Measurements from ENCODE around the gene FAXC.
"Not testable (repeated sequence)": the region's sequence is repeated elsewhere in the genome, so short reads cannot be mapped to it uniquely, and the experiment has no call there.

FAXC gene

GRCh38 chr6:99344289-99344688 is 5.2 kb downstream of the FAXC start:
- in situ Hi-C loops (cut with MboI; ENCODE audit: low sequenced_read_pairs), result no loop called here

DNA sequence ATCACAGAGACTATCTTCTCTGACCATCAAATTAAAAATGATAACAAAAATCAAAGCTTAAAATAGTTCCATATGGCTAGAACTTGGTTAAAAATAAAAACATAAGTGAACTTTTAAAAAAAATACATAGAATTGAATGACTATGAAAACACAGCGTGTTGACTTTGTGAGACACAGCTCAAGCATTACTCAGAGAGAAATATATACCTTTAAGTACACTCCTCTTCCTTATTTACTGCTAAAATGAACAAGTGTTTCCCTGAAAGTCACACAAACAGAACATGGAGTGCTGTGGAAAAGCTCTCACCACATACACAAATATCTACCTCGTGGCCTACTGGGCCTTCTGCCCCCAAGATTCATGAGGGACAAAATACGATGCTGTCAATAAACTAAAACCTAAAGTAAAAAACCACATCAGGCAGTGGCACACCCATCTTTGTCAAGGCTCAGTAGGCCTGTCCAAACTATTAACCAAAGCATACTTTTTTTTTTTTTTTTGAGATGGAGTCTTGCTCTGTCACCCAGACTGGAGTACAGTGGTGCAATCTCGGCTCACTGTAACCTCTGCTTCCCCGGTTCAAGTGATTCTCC is 7.5 kb downstream of the FAXC start:
- in situ Hi-C loops (cut with MboI; ENCODE audit: low sequenced_read_pairs), result no loop called here

DNA sequence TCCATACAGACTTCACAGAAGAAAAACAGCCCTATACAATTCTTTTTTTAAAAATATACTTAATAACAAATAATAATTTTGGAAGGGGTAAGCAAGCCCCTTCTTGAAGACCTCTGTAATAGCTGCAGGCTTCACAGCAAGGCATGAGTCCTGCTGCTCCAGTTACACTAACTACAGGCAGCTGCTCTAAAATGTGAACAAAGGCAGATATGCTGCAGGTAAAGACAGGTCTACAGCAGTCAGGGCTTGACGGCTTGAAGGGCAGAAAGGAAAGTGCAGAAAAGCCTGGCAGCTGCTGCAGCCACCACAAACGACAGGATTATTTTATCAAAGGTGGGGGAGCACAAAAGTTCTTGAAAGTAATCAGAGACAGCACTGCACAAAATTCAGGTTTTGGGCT is 11.3 kb downstream of the FAXC start:
- in situ Hi-C loops (cut with MboI; ENCODE audit: low sequenced_read_pairs), result no loop called here

- in situ Hi-C loops (cut with MboI; ENCODE audit: low sequenced_read_pairs), result not testable (repeated sequence)
These were observed 14.2 kb downstream of the FAXC start for GRCh38 chr6:99335298-99335697.

DNA sequence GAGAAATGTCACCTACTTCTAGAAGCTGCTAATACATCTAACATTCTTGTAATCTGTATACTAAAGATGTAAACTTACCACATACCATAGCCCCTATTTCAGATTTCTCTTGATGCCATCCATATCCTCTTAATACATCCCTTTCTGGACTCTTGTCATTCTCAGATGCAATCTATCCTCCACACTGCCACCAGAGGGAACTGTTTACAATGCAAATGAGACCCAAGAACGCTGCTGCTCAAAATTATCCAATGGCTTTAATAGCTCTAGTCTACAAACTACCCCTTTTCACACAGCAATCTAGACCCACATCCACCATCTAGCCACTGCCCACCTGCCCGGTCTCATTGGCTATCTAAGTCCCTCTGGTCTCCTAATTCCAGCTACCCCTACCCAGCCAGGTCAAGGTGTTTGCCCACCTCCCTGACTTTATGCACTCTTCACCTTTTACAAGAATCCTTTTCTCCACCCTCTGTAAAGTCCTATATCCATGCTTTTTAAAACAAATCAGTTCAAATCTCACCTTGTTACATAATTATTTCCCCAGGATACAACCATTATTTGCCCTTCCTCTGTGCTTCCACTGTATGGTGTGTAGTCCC is 14.8 kb downstream of the FAXC start:
- in situ Hi-C loops (cut with MboI; ENCODE audit: low sequenced_read_pairs), result no loop called here

- in situ Hi-C loops (cut with MboI; ENCODE audit: low sequenced_read_pairs), result no loop called here
These were observed 16.4 kb downstream of the FAXC start for GRCh38 chr6:99333068-99333467.

- in situ Hi-C loops (cut with MboI; ENCODE audit: low sequenced_read_pairs), result no loop called here
These were observed 17.9 kb downstream of the FAXC start for GRCh38 chr6:99331531-99331930.

GRCh38 chr6:99330159-99330558 is 19.3 kb downstream of the FAXC start:
- in situ Hi-C loops (cut with MboI; ENCODE audit: low sequenced_read_pairs), result no loop called here

DNA sequence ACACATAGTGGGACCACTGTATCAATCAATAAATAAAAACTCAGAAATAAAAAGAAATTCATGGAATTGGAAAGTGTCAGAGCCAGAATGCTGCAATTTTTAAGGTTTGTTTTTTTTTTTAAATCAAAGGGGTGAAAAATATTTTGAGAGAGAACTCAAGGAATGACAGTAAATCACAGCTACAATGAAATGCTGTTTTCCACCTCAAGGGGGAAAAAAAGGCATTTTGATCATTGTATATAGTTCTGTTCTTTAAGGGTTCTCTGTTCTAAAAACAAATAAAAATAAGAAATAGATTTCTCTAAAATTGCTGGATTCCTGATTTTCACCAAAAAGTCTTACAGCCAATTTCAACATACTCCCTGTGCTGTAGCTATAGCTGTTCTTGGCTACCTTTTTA is 24.5 kb downstream of the FAXC start:
- in situ Hi-C loops (cut with MboI; ENCODE audit: low sequenced_read_pairs), result no loop called here

- in situ Hi-C loops (cut with MboI; ENCODE audit: low sequenced_read_pairs), result no loop called here
These were observed 30.9 kb downstream of the FAXC start for GRCh38 chr6:99318566-99318965.

DNA sequence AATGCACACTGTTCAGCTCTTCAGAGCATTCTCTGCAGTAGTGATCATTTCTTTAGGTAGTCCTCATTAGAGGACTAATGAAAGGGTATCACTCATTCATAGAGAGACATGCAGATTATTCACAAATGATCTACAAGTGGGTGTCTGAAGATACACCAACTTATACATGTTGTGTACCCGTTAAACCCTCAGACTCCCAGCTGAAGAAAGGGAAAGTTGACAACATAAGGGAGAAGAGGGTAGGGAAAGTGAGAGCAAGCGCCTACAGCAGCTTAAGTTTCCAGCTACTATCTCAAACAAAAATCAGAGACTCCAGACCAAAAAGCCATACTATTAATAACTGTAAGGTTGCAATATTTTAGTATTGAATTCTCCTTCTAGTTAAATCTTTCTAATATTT is 37.1 kb downstream of the FAXC start:
- in situ Hi-C loops (cut with MboI; ENCODE audit: low sequenced_read_pairs), result no loop called here

- in situ Hi-C loops (cut with MboI; ENCODE audit: low sequenced_read_pairs), result no loop called here
These were observed 38.9 kb downstream of the FAXC start for GRCh38 chr6:99310553-99310952.

GRCh38 chr6:99309557-99309956 is 39.9 kb downstream of the FAXC start:
- in situ Hi-C loops (cut with MboI; ENCODE audit: low sequenced_read_pairs), result no loop called here

DNA sequence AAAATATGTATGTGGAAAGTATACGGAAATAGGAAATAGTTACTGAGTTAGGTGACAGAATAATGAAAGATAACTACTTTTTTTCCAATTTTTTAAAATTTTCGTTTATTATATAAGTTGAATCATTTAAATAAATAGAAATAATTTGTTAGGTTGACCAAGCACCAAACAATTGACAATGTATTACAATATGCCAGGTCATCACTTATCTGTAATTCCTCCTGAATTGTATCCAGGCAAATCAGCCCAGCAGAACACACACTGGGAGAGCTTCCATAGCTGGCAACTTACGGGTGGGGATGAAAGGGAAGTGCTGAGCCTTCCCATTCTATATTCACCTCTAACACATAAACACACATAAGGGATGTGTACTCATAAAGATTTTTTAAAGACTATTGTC is 40.7 kb downstream of the FAXC start:
- in situ Hi-C loops (cut with MboI; ENCODE audit: low sequenced_read_pairs), result no loop called here

DNA sequence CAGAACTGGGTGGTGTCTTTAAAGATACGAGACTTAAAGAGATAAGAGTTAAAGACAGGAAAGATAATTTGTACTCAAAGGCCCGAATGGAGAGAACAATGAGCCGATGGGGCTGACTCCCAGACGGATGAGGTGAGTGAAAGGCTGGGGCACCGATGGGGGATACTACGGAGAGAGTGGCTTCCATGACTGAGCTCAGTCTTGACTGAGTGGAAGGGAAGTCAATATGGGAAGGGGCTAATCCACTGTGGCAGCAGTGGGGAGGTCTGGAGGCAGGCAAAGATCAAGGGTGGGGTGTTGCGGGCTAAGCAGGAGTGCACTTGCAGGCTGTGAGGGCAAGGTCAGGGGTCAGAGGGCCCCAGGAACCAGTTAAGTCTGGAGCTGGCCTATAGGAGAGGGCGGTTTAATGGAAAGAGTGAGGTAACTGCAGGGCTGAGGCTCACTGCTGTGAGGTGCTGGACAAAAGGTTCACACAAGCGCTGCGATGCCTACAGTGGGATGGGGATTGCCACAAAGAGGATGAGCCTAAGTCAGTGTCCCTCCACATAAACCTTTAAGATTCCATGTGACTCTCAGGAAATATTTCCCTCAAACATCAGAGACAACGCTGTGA is 42.1 kb downstream of the FAXC start:
- in situ Hi-C loops (cut with MboI; ENCODE audit: low sequenced_read_pairs), result no loop called here

- in situ Hi-C loops (cut with MboI; ENCODE audit: low sequenced_read_pairs), result no loop called here
These were observed 43.1 kb downstream of the FAXC start for GRCh38 chr6:99306341-99306740.

- in situ Hi-C loops (cut with MboI; ENCODE audit: low sequenced_read_pairs), result no loop called here
These were observed 44.4 kb downstream of the FAXC start for GRCh38 chr6:99305021-99305554.

DNA sequence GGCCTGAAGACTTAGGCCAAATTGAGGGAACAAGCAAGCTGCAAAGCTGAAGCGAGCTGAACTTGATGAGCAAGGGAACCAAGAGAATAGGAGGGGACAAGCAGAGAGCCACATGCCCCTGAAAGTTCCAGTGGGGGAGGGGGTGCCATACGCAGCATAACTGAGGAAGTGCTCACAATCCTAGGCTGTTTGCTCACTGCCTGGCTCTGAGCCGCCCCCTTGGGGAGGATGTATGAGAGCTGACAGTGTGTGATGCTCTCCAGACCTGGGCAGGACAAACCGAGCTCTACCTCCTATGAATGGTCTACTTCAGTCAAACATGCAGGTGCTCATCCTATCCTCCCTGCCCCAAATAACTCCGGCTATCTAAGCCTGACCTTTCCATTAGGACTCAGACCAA is 52.1 kb downstream of the FAXC start:
- in situ Hi-C loops (cut with MboI; ENCODE audit: low sequenced_read_pairs), result no loop called here

DNA sequence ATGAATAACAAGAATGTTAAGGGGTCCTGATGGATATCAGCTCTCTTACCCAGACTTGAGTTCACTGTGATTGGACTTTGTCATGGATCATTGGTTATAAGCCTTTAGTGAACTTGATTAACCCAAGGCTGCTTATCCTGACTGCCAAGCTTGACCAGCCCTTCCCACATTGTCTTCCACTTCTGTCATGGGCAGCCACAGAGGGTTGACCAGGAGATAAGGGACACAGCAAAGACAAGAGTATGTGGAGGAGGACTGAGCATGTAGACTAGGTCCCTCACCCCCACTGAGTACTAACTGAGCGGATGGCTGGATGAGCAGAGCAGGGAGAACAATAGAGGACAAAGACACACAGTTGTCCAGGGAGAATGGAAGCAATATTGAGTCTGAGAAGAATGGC is 52.5 kb downstream of the FAXC start:
- in situ Hi-C loops (cut with MboI; ENCODE audit: low sequenced_read_pairs), result no loop called here

GRCh38 chr6:99296261-99296660 is 53.2 kb downstream of the FAXC start:
- in situ Hi-C loops (cut with MboI; ENCODE audit: low sequenced_read_pairs), result no loop called here

DNA sequence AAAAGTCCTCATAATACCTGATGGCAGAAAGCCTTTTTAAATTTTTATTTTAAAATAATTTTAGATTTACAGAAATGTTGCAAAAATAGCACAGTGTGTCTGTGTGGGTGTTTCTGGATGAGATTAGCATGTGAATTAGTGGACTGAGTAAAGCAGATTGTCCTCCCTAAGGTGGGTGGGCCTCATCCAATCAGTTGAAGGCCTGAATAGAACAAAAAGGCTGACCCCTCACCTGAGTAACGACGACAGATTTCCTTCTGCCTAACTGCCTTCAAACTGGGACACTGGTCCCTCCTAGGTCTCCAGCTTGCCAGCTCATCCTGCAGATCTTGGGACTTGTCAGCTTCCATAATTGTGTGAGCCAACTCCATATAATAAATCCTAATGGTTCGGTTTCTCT is 54.2 kb downstream of the FAXC start:
- in situ Hi-C loops (cut with MboI; ENCODE audit: low sequenced_read_pairs), result no loop called here

- in situ Hi-C loops (cut with MboI; ENCODE audit: low sequenced_read_pairs), result no loop called here
These were observed 54.7 kb downstream of the FAXC start for GRCh38 chr6:99294786-99295185.

All from HL-60/S4 (cell line).